Liver (tissue), 9 donors: ENCODE measurements around the gene FAT4. TPM values are rescaled to one million over a fixed set of nuclear protein-coding genes. Genes with fewer than 3 reads are reported as not detected.

ENCODE experiments used
- DNase-seq: peaks from one replicate; pipeline ENCODE4 v3.0.0-alpha.2; 2017; ENCODE audit warnings: low spot score
- H3K27ac ChIP-seq, 2 donors: one replicate each; pipeline ENCODE4 v1.7.0; 2013; ENCODE audit warnings: inconsistent platforms in 2 of 2, low read length in 2 of 2, control low read depth in 1 of 2, low read depth in 1 of 2, mild to moderate bottlenecking in 1 of 2
- H3K27me3 ChIP-seq, 4 donors: one replicate each; pipeline versions ENCODE4 v1.6.1 to v1.7.0; 2013; ENCODE audit warnings: low read length in 3 of 4, inconsistent platforms in 1 of 4, mild to moderate bottlenecking in 1 of 4, moderate library complexity in 1 of 4; ENCODE audit not compliant: control insufficient read depth in 4 of 4, insufficient read depth in 4 of 4
- H3K36me3 ChIP-seq, 4 donors: one replicate each; pipeline versions ENCODE4 v1.6.1 to v1.7.0; 2013; ENCODE audit warnings: low read length in 3 of 4, mild to moderate bottlenecking in 3 of 4, low read depth in 1 of 4, moderate library complexity in 1 of 4; ENCODE audit not compliant: control insufficient read depth in 4 of 4, insufficient read depth in 3 of 4
- H3K4me1 ChIP-seq, 4 donors: one replicate each; pipeline versions ENCODE4 v1.6.1 to v1.7.0; 2013; ENCODE audit warnings: low read length in 3 of 4, mild to moderate bottlenecking in 3 of 4, moderate library complexity in 1 of 4; ENCODE audit not compliant: control insufficient read depth in 4 of 4, insufficient read depth in 4 of 4
- H3K4me3 ChIP-seq, 3 donors: one replicate each; pipeline versions ENCODE4 v1.6.1 to v1.7.0; 2013; ENCODE audit warnings: low read length in 3 of 3, control low read depth in 1 of 3, low read depth in 1 of 3, mild to moderate bottlenecking in 1 of 3
- H3K9ac ChIP-seq, 2 donors: one replicate each; pipeline ENCODE4 v1.7.0; 2013; ENCODE audit warnings: low read length in 2 of 2, mild to moderate bottlenecking in 2 of 2, moderate library complexity in 2 of 2, control low read depth in 1 of 2, low read depth in 1 of 2
- H3K9me3 ChIP-seq, 4 donors: one replicate each; pipeline versions ENCODE4 v1.6.1 to v1.7.0; 2013; ENCODE audit warnings: low read length in 3 of 4; ENCODE audit not compliant: control insufficient read depth in 4 of 4
- ATF3 ChIP-seq: IDR thresholded peaks from 2 replicates; pipeline ENCODE4 v1.6.1; 2016; ENCODE audit warnings: antibody characterized with exemption
- CTCF ChIP-seq: fragments of 150-350 bp; IDR thresholded peaks from 2 replicates; pipeline ENCODE4 v1.5.1; 2017; ENCODE audit warnings: improper control_type of control experiment, low read depth, low read length; ENCODE audit not compliant: missing input control
- EGR1 ChIP-seq, 2 donors: IDR thresholded peaks; 2 replicates each; pipeline ENCODE4 v1.6.1; 2016 to 2018; ENCODE audit warnings: antibody characterized with exemption in 2 of 2, low read depth in 2 of 2
- FOXA1 ChIP-seq: IDR thresholded peaks from 2 replicates; pipeline ENCODE4 v1.6.1; 2016; ENCODE audit warnings: antibody characterized with exemption
- FOXA2 ChIP-seq: IDR thresholded peaks from 2 replicates; pipeline ENCODE4 v1.6.1; 2016; ENCODE audit warnings: antibody characterized with exemption
- GABPA ChIP-seq, 2 donors: IDR thresholded peaks in 1 of 2; conservative IDR thresholded peaks in 1 of 2; 2 replicates each; pipeline ENCODE4 v1.6.1; 2016; ENCODE audit warnings: antibody characterized with exemption in 2 of 2, mild to moderate bottlenecking in 1 of 2, moderate library complexity in 1 of 2
- HNF4A ChIP-seq, 2 donors: conservative IDR thresholded peaks; 2 replicates each; pipeline ENCODE4 v1.6.1; 2016; ENCODE audit warnings: antibody characterized with exemption in 2 of 2, mild to moderate bottlenecking in 2 of 2
- HNF4G ChIP-seq: IDR thresholded peaks from 2 replicates; pipeline ENCODE4 v1.6.1; 2016; ENCODE audit warnings: antibody characterized with exemption
- JUND ChIP-seq, 2 donors: IDR thresholded peaks; 2 replicates each; pipeline ENCODE4 v1.6.1; 2016; ENCODE audit warnings: antibody characterized with exemption in 2 of 2
- MAX ChIP-seq: IDR thresholded peaks from 2 replicates; pipeline ENCODE4 v1.6.1; 2016; ENCODE audit warnings: antibody characterized with exemption
- NR2F2 ChIP-seq: IDR thresholded peaks from 2 replicates; pipeline ENCODE4 v1.6.1; 2016; ENCODE audit warnings: antibody characterized with exemption
- RAD21 ChIP-seq, 2 donors: IDR thresholded peaks; 2 replicates each; pipeline ENCODE4 v1.6.1; 2016; ENCODE audit warnings: antibody characterized with exemption in 2 of 2, mild to moderate bottlenecking in 2 of 2
- REST ChIP-seq: IDR thresholded peaks from 2 replicates; pipeline ENCODE4 v1.6.1; 2016; ENCODE audit warnings: antibody characterized with exemption, mild to moderate bottlenecking
- RXRA ChIP-seq, 2 donors: IDR thresholded peaks; 2 replicates each; pipeline ENCODE4 v1.6.1; 2017 to 2018; ENCODE audit warnings: antibody characterized with exemption in 2 of 2, mild to moderate bottlenecking in 1 of 2
- SP1 ChIP-seq: IDR thresholded peaks from 2 replicates; pipeline ENCODE4 v1.6.1; 2018; ENCODE audit warnings: antibody characterized with exemption, mild to moderate bottlenecking
- TAF1 ChIP-seq: conservative IDR thresholded peaks from 2 replicates; pipeline ENCODE4 v1.6.1; 2016; ENCODE audit warnings: antibody characterized with exemption, mild to moderate bottlenecking
- YY1 ChIP-seq: IDR thresholded peaks from 2 replicates; pipeline ENCODE4 v1.6.1; 2016; ENCODE audit warnings: antibody characterized with exemption, mild to moderate bottlenecking
- whole genome bisulfite sequencing: extraction: QIAGEN DNeasy Blood & Tissue Kit; methylation state at CpG from one replicate; pipeline ENCODE4 v1.1.7; 2013; 5-methylcytosine and 5-hydroxymethylcytosine counted together
- polyA plus RNA-seq, 2 donors: library from polyadenylated mRNA; stranded (reverse) in 1 of 2; unstranded in 1 of 2; fragments of 200-250 nt in 1 of 2; fragments of >200 nt in 1 of 2; fragmentation: Nextera tagmentation in 1 of 2; extraction: Ambion mirVana in 1 of 2; gene quantifications; one replicate each; pipeline versions ENCODE4 v1.2.1 to v1.2.3, GENCODE V29; 2013 to 2015
- total RNA-seq, 2 donors: library from RNA; depleted of rRNA; stranded (reverse); fragments of >200 nt; gene quantifications; one replicate each; pipeline ENCODE4 v1.2.3, GENCODE V29; 2014
- donor health status: healthy.
- donor health status: healthy.
- donor health status: healthy.
- donor health status: healthy.
- donor health status: healthy.

Gene FAT4
- total and polyA plus RNA-seq, 4 donors: 0.90 to 11.5 (median 4.1) TPM

- no peak for TF ChIP-seq SP1
- no peak for TF ChIP-seq JUND (IDR thresholded peaks at IDR 0.05)
- no peak for TF ChIP-seq RAD21 (IDR thresholded peaks at IDR 0.05)
- no peak for TF ChIP-seq HNF4G
- TF ChIP-seq YY1: no peak
- TF ChIP-seq MAX: no peak
- TF ChIP-seq GABPA (IDR thresholded peaks at IDR 0.05 in 1 of 2, conservative IDR thresholded peaks at IDR 0.05 in 1 of 2): no peak
- TF ChIP-seq TAF1: no peak
- no peak for TF ChIP-seq EGR1 (IDR thresholded peaks at IDR 0.05; ENCODE audit: low read depth in 2 of 2)
- TF ChIP-seq RXRA (IDR thresholded peaks at IDR 0.05): no peak
- no peak for TF ChIP-seq CTCF
- no peak for TF ChIP-seq FOXA2
- Histone ChIP-seq H3K9me3 (no peaks in the 10 kb centered on the region), H3K36me3 (no peaks in the 10 kb centered on the region), H3K27ac (no peak overlapping the region), H3K4me3 (no peak overlapping the region), H3K9ac (no peak overlapping the region), H3K4me1 (peaks cover 0 to 9% (median 5%) of the 10 kb centered on the region in 4 donors), H3K27me3 (no peaks in the 10 kb centered on the region)
- WGBS: 85% methylated on average over 5 of the region's 5 CpGs
- no peak for DNase-seq
Observed at GRCh38 chr4:125303821-125304220, 10.9 kb upstream of the FAT4 start.

GRCh38 chr4:125306112-125306511 is 8.6 kb upstream of the FAT4 start:
- DNase-seq: no peak
- no peak for TF ChIP-seq YY1
- no peak for TF ChIP-seq FOXA2
- TF ChIP-seq ATF3: no peak
- no peak for TF ChIP-seq HNF4A (conservative IDR thresholded peaks at IDR 0.05)
- no peak for TF ChIP-seq EGR1 (IDR thresholded peaks at IDR 0.05; ENCODE audit: low read depth in 2 of 2)
- no peak for TF ChIP-seq GABPA (IDR thresholded peaks at IDR 0.05 in 1 of 2, conservative IDR thresholded peaks at IDR 0.05 in 1 of 2)
- no peak for TF ChIP-seq FOXA1
- TF ChIP-seq REST: no peak
- no peak for TF ChIP-seq NR2F2
- Histone ChIP-seq H3K9ac (no peak overlapping the region), H3K9me3 (no peaks in the 10 kb centered on the region), H3K27ac (peak overlapping the region; percentile 4 to 14), H3K27me3 (no peaks in the 10 kb centered on the region), H3K4me1 (peaks cover 0 to 9% (median 5%) of the 10 kb centered on the region in 4 donors), H3K36me3 (no peaks in the 10 kb centered on the region), H3K4me3 (no peak overlapping the region)
- 87% methylated on average over 1 of the region's 1 CpG for WGBS
